NT2/D1 (cell line): ENCODE data around the gene SLCO1C1.

Experiments
- YY1 ChIP-seq: IDR thresholded peaks from 2 replicates; pipeline ENCODE4 v1.6.1; 2011; ENCODE audit not compliant: insufficient read length, insufficient read depth
- ZNF274 ChIP-seq: IDR thresholded peaks from 2 replicates; pipeline ENCODE4 v1.6.1; 2011; ENCODE audit warnings: mild to moderate bottlenecking, low read depth, low read length

GRCh38 chr12:20801035-20801434 lies 105.9 kb downstream of the SLCO1C1 start:
- no peak for TF ChIP-seq YY1
- no peak for TF ChIP-seq ZNF274
